ENCODE data around the gene CTH. TPM values are rescaled to one million over a fixed set of nuclear protein-coding genes. Genes with fewer than 3 reads are reported as not detected.

CTH gene
- total RNA-seq, 1 experiment from 2014 or later, result 4.7 TPM

GRCh38 chr1:70405780-70406416 lies 5.2 kb upstream of the CTH start:
- TF ChIP-seq REST (IDR thresholded peaks at IDR 0.05; ENCODE audit: insufficient read depth in 1 of 2, low read depth in 2 of 2, low read length in 1 of 2), result no peak
- TF ChIP-seq CTCF (IDR thresholded peaks at IDR 0.05), result no peak
- no peak for TF ChIP-seq TCF7L2 (IDR thresholded peaks at IDR 0.05; ENCODE audit: low read depth, low read length)
- TF ChIP-seq POLR2AphosphoS5 (IDR thresholded peaks at IDR 0.05; ENCODE audit: low read depth, low read length), result no peak
- TF ChIP-seq SIN3A (IDR thresholded peaks at IDR 0.05; ENCODE audit: borderline replicate concordance, insufficient read depth, low read depth, low read length), result no peak
- in situ Hi-C loops (cut with HindIII; ENCODE audit: low pct_unique_long_range_greater_than_20kb, low sequenced_read_pairs) (no loop called here), intact Hi-C loops (cut with micrococcal nuclease; ENCODE audit: unreplicated experiment) (no loop called here)
- Histone ChIP-seq H3K27me3 (ENCODE audit: control insufficient read depth, insufficient read depth, low read length) (no peaks in the 10 kb centered on the region; the same call in 1 of the 2 replicates), H3K4me1 (ENCODE audit: control insufficient read depth, insufficient read depth, low read length) (peaks cover 4% of the 10 kb centered on the region; the same call in 1 of the 2 replicates), H3K27ac (ENCODE audit: low read length) (no peak overlapping the region), H3K9me3 (ENCODE audit: control insufficient read depth, insufficient read depth, low read depth, low read length) (no peaks in the 10 kb centered on the region), H3K4me3 (ENCODE audit: low read depth in 2 of 2, low read length in 2 of 2) (no peak overlapping the region), H3K36me3 (ENCODE audit: control insufficient read depth, insufficient read depth, low read length) (no peaks in the 10 kb centered on the region)
- ChIA-PET CTCF (no interaction called here), POLR2A (no interaction called here)
- no TSS peak for BruUV-seq (replicated peaks)
- ATAC-seq (no peak), DNase-seq (ENCODE audit: low read depth, low spot score) (no peak)

GRCh38 chr1:70409136-70409535 lies 1.9 kb upstream of the CTH start:
- TF ChIP-seq CTCF (IDR thresholded peaks at IDR 0.05), result no peak
- no peak for TF ChIP-seq SIN3A (IDR thresholded peaks at IDR 0.05; ENCODE audit: borderline replicate concordance, insufficient read depth, low read depth, low read length)
- ATAC-seq (no peak), DNase-seq (ENCODE audit: low read depth, low spot score) (no peak)
- H3K9me3 ChIP-seq (ENCODE audit: control insufficient read depth, insufficient read depth, low read depth, low read length), result no peaks in the 10 kb centered on the region
- H3K27me3 ChIP-seq (ENCODE audit: control insufficient read depth, insufficient read depth, low read length), result no peaks in the 10 kb centered on the region; the same call in 1 of the 2 replicates
- no TSS peak for BruUV-seq (replicated peaks)
- peaks cover 4% of the 10 kb centered on the region; the same call in 1 of the 2 replicates for H3K4me1 ChIP-seq (ENCODE audit: control insufficient read depth, insufficient read depth, low read length)
- intact Hi-C loops (cut with micrococcal nuclease; ENCODE audit: unreplicated experiment) (no loop called here), in situ Hi-C loops (cut with HindIII; ENCODE audit: low pct_unique_long_range_greater_than_20kb, low sequenced_read_pairs) (no loop called here)
- no peak overlapping the region for H3K4me3 ChIP-seq (ENCODE audit: low read depth in 2 of 2, low read length in 2 of 2)
- ChIA-PET CTCF (no interaction called here), POLR2A (no interaction called here)
- H3K27ac ChIP-seq (ENCODE audit: low read length), result no peak overlapping the region
- no peaks in the 10 kb centered on the region for H3K36me3 ChIP-seq (ENCODE audit: control insufficient read depth, insufficient read depth, low read length)

All from Panc1 (cell line).